ENCODE data around the gene TYW5.

The TYW5 gene

GRCh38 chr2:199883474-199884212, 71.6 kb downstream of the TYW5 start:
- Histone ChIP-seq H3K9ac (ENCODE audit: insufficient read length, low read depth) (no peak overlapping the region), H3K4me3 (ENCODE audit: insufficient read length, low read depth) (no peak overlapping the region), H3K9me3 (ENCODE audit: insufficient read depth, low read length) (peaks cover 3% of the 10 kb centered on the region; the same call in 1 of the 2 replicates), H3K27me3 (ENCODE audit: insufficient read depth, insufficient read length) (no peaks in the 10 kb centered on the region), H3K36me3 (ENCODE audit: insufficient read depth, insufficient read length, low read length) (no peaks in the 10 kb centered on the region), H3K4me1 (ENCODE audit: insufficient read depth, insufficient read length) (no peaks in the 10 kb centered on the region)
- DNase-seq (ENCODE audit: low read depth, low spot score): no peak
- TF ChIP-seq ZNF274 (IDR thresholded peaks at IDR 0.05; ENCODE audit: low read depth, low read length) (no peak), SUZ12 (IDR thresholded peaks at IDR 0.05; ENCODE audit: extremely low read depth, insufficient read depth, insufficient read length) (no peak), YY1 (IDR thresholded peaks at IDR 0.05; ENCODE audit: insufficient read depth, insufficient read length) (no peak)

- no peak for DNase-seq (ENCODE audit: low read depth, low spot score)
- H3K36me3 ChIP-seq (ENCODE audit: insufficient read depth, insufficient read length, low read length): no peaks in the 10 kb centered on the region
- TF ChIP-seq YY1 (IDR thresholded peaks at IDR 0.05; ENCODE audit: insufficient read depth, insufficient read length): no peak
- TF ChIP-seq SUZ12 (IDR thresholded peaks at IDR 0.05; ENCODE audit: extremely low read depth, insufficient read depth, insufficient read length): no peak
- TF ChIP-seq ZNF274 (IDR thresholded peaks at IDR 0.05; ENCODE audit: low read depth, low read length): no peak
- no peaks in the 10 kb centered on the region for H3K27me3 ChIP-seq (ENCODE audit: insufficient read depth, insufficient read length)
- no peak overlapping the region for H3K4me3 ChIP-seq (ENCODE audit: insufficient read length, low read depth)
- H3K9ac ChIP-seq (ENCODE audit: insufficient read length, low read depth): no peak overlapping the region
- H3K9me3 ChIP-seq (ENCODE audit: insufficient read depth, low read length): peaks cover 13% of the 10 kb centered on the region; the same call in 1 of the 2 replicates
- H3K4me1 ChIP-seq (ENCODE audit: insufficient read depth, insufficient read length): no peaks in the 10 kb centered on the region
Observed at GRCh38 chr2:199882667-199883066, 72.6 kb downstream of the TYW5 start.

All from NT2/D1 (cell line).